Inflammatory macrophage treated with lipopolysaccharide for 1 hour (primary cell): ENCODE data around the gene RHOA.
"Not testable (repeated sequence)": the region's sequence is repeated elsewhere in the genome, so short reads cannot be mapped to it uniquely, and the experiment has no call there.

Experiments
- DNase-seq, 2 donors: peaks; one replicate each; pipeline ENCODE4 v3.0.0-alpha.2; 2020 to 2022

The RHOA gene

GRCh38 chr3:49358884-49359225 is 52.9 kb downstream of the RHOA start:
- peak in 1 of 2 donors; percentile 30 for DNase-seq

GRCh38 chr3:49358217-49358883 is 53.4 kb downstream of the RHOA start, which contains the start of gene GPX1:
GPX1 (minus strand) TSS chr3:49358353; CDS start chr3:49358278, 75 bp downstream.
- peak; percentile 89 to 91 for DNase-seq

- DNase-seq, result peak; percentile 93 to 95
Measured at GRCh38 chr3:49357443-49358216, 54.1 kb downstream of the RHOA start.

DNA sequence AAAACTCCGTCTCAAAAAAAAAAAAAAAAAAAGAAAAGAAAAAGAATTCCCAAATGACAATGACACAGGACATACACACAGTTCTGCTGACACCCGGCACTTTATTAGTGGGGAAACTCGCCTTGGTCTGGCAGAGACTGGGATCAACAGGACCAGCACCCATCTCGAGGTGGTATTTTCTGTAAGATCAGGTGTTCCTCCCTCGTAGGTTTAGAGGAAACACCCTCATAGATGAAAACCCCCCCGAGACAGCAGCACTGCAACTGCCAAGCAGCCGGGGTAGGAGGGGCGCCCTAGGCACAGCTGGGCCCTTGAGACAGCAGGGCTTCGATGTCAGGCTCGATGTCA is 54.7 kb downstream of the RHOA start:
- DNase-seq, result peak in 1 of 2 donors; percentile 35

DNA sequence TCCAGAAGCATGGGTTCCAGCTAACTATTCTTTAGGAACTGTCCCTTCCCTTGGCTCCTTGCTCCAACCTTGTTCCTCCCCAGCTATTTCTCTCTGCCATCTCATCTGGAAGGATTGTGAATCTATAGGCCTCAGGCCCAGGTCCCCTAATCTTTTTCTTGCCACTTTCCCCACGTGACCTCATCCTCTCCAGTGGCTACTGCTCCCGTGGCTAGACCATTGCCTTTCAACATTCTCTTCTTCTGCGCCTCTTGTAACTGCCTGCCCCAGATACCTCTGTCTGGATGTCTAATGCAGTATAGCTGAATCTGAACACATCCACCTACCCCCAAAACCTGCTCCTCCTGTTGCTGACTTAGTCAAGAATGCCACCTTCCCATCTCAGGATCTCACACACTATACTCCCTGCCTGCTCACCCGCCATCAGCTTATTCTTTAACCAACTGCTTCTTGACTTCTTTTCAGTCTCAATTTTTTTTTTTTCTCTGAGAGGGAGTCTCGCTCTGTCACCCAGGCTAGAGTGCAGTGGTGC is 58.8 kb downstream of the RHOA start:
- no peak for DNase-seq

DNA sequence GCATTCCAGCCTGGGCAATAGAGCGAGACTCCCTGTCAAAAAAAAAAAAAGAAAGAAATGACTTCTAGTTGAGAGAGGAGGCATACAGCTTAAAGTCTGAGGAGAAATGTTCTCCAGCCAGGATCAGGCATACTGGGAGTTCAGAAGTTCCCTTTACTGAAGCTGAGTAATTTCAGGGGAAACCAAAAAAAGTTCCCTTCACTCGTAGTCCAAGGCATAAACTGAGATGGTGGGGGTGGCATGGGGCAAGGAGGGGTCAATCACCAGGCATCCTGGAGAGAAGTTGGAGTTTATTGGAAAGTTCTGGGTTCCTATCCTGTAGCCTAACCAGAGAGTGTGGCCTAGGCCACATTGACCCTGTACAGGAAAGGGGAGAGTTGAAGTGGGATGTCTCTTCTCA is 59.5 kb downstream of the RHOA start:
- DNase-seq, result peak; percentile 89

DNA sequence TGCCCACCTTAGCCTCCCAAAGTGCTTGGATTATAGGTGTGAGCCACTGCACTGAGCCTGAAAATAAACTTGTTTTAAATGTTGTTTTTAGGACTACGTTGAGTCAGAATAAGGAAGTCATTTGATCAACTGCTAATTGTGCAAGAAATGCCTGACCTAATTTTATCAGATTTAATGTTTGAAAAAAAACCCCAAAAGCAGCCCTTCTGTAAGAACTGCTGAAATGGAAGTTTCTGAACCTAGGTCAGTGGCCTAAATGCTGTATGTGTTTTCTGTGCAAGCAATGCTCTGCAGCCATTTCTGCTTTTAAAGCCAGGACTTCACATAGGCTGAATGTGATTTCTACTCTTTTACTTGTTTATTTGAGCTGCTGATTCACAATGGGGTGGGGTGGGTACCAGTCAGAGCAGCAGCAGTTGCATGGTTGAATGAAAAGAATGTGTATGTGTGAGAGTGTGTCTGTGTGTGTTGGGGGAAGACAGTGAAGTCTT is 60.2 kb downstream of the RHOA start:
- peak; percentile 92 to 95 for DNase-seq

GRCh38 chr3:49349348-49350114 is 62.2 kb downstream of the RHOA start:
- DNase-seq, result peak in 1 of 2 donors; percentile 46

DNA sequence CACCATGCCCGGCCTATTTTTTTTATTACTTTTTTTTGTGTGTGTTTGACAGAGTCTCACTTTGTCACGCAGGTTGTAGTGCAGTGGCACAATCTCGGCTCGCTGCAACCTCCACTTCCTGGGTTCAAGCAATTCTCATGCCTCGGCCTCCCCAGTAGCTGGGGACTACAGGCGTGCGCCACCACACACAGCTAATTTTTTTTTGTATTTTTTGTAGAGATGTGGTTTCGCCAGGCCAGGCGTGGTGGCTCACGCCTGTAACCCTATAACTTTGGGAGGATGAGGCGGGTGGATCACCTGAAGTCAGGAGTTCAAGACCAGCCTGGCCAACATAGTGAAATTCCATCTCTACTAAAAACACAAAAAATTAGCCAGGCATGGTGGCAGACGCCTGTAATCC is 63.4 kb downstream of the RHOA start:
- DNase-seq, result not testable (repeated sequence)

GRCh38 chr3:49346797-49347251 is 65.0 kb downstream of the RHOA start:
- peak in 1 of 2 donors; percentile 54 for DNase-seq

- peak in 1 of 2 donors; percentile 42 for DNase-seq
Measured at GRCh38 chr3:49343163-49343562, 68.6 kb downstream of the RHOA start.

- peak in 1 of 2 donors; percentile 60 for DNase-seq
Measured at GRCh38 chr3:49341996-49342395, 69.8 kb downstream of the RHOA start.

- DNase-seq, result peak; percentile 63
Measured at GRCh38 chr3:49339941-49340800, 71.6 kb downstream of the RHOA start, which contains the start of gene USP4. USP4 (minus strand) TSS chr3:49340053; CDS start chr3:49340024, 29 bp downstream.

DNA sequence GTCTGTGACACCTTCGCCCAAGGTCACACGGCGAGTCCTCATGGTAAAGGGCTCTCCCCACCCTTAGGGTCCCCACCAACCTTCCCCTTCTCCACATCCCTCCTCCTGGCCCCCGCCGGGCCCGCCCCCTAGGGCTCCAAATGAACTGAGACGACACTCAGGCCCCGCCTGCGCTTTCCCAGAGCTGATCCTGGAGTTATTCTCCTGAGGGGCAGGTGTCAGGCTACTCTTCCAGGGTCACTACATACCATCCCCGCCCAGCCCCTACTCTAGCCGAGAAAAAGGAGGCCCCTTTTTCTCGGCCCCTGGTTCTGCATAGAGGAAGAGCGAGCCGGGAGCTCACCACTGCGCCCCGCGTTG is 72.2 kb downstream of the RHOA start:
- no peak for DNase-seq

GRCh38 chr3:49333916-49334633 is 77.7 kb downstream of the RHOA start:
- DNase-seq, result peak; percentile 58 to 65

DNA sequence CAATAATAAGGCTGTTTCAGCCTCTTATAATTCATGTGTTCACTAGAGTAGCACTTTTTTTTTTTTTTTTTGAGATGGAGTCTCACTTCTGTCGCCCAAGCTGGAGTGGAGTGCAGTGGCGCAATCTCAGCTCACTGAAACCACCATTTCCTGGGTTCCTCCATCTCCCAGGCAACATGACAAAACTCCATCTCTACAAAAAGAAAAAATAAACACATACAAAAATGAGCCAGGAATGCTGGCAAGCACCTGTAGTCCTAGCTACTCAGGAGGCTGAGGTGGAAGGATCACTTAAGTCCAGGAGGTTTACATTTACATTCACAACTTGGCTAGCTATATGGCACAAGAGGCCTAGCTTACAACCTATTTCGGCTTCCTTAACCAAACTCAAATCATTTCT is 78.7 kb downstream of the RHOA start:
- DNase-seq, result peak in 1 of 2 donors; percentile 59

GRCh38 chr3:49329186-49329585 is 82.6 kb downstream of the RHOA start:
- DNase-seq, result no peak

DNA sequence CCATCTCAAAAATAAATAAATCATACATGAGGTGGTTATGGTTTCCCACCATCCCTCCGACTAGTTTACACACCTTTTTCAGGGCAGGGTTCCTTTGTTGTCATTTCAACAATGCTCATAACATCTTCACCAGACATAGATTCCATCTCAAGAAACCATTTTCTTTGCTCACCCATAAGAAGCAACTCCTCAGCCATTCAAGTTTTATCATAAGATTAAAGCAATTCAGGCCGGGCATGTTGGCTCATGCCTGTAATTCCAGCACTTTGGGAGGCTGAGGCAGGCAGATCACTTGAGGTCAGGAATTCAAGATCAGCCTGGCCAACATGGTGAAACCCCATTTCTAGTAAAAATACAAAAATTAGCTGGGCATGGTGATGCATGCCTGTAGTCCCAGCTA is 83.4 kb downstream of the RHOA start:
- not testable (repeated sequence) for DNase-seq

DNA sequence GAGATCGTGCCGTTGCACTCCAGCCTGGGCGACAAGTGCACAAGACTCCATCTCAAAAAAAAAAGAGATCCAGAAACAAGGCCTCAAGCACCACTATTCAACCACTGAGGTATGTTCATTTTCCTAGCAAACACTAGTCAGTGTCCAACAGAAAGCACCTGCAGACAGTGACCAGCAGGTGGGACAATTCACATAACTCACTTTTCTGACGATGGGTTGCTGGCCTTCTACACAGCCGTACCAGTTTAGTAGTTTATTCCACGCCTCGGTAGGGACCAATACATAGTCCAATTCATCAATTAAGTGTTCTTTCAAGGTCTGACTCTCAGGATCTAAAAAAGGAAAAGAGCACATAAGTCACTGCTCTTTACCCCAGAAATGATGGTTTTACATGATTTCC is 84.3 kb downstream of the RHOA start:
- no peak for DNase-seq

GRCh38 chr3:49324768-49325167 is 87.0 kb downstream of the RHOA start:
- DNase-seq, result no peak
